ENCODE data around the gene RUVBL1.
A peak's percentile ranks its signal among the peaks of the same experiment; 100 is the strongest.
"Not testable (repeated sequence)": the region's sequence is repeated elsewhere in the genome, so short reads cannot be mapped to it uniquely, and the experiment has no call there.

Gene RUVBL1

DNA sequence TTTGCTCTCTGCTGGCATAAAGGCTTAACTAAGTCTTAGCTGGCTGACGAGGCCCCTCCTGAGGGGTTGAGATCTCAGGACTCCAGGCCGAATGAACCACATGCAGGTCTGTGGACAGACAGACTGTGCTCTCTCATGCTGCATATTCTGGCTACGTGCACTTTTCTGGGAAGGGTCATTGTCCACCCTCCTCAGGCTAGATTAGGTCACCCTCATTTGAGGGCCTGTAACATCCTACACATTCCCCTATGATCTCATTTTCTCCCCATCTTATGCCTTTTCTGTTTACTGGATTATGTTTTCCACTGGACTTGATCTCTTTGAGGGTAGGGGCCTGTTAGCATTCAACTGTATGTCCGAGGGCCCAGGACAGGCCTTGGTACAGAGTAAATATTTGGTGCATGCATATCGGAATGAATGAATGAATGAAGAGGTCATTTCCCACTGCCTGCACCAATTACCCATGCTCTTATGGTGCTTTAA, 43.4 kb upstream of the RUVBL1 start:
- no peak overlapping the region for H3K4me3 ChIP-seq (ENCODE audit: control insufficient read depth, low read depth, low read length)
- TF ChIP-seq, protein P1, sequence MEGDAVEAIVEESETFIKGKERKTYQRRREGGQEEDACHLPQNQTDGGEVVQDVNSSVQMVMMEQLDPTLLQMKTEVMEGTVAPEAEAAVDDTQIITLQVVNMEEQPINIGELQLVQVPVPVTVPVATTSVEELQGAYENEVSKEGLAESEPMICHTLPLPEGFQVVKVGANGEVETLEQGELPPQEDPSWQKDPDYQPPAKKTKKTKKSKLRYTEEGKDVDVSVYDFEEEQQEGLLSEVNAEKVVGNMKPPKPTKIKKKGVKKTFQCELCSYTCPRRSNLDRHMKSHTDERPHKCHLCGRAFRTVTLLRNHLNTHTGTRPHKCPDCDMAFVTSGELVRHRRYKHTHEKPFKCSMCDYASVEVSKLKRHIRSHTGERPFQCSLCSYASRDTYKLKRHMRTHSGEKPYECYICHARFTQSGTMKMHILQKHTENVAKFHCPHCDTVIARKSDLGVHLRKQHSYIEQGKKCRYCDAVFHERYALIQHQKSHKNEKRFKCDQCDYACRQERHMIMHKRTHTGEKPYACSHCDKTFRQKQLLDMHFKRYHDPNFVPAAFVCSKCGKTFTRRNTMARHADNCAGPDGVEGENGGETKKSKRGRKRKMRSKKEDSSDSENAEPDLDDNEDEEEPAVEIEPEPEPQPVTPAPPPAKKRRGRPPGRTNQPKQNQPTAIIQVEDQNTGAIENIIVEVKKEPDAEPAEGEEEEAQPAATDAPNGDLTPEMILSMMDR (IDR thresholded peaks at IDR 0.05; ENCODE audit: control insufficient read depth, insufficient read depth, low read depth, low read length, missing control alignments) = no peak

DNA sequence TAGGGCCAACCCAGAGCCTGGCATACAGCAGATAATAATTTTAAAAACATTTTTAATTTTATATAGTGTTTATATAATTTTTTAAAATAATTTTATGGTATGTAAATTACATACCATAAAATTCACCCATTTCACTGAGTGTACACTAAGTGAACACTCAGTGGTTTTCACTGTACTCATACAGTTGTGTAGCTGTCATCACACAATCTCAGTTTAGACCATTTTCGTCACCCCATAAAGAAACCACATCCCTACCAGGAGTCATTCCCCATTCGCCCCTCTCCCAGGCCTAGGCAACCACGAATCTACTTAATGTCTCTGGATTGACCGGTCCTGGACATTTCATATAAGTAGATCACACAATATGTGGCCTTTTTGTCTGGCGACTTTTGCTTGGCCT, 39.8 kb upstream of the RUVBL1 start:
- no peak for DNase-seq (ENCODE audit: low read depth)
- TF ChIP-seq, protein P1 (IDR thresholded peaks at IDR 0.05; ENCODE audit: control insufficient read depth, insufficient read depth, low read depth, low read length, missing control alignments) = no peak
- H3K4me3 ChIP-seq (ENCODE audit: control insufficient read depth, low read depth, low read length) = no peak overlapping the region

More for the DNA sequence above, 43.4 kb upstream of the RUVBL1 start:
- DNase-seq (ENCODE audit: low read depth) = no peak

DNA sequence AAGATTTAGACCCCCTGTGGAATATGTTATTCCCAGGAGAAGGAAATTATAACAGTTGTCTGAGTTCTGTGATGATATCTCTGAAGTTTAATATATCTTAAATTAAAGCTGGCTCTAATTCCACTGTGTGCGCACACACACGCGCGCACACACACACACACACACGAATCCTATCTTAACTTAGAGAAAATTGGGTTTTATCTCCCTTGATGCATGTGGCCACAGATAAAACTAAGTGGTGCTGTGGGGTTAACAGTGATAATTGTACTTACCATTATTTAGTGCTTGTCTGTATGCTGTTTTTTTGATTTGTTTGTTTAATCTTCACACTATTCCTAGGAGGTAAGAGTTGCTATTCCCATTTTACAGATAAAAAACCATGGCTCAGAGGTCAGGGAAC, 37.0 kb upstream of the RUVBL1 start:
- DNase-seq (ENCODE audit: low read depth) = no peak
- TF ChIP-seq, protein P1 (IDR thresholded peaks at IDR 0.05; ENCODE audit: control insufficient read depth, insufficient read depth, low read depth, low read length, missing control alignments) = no peak

DNA sequence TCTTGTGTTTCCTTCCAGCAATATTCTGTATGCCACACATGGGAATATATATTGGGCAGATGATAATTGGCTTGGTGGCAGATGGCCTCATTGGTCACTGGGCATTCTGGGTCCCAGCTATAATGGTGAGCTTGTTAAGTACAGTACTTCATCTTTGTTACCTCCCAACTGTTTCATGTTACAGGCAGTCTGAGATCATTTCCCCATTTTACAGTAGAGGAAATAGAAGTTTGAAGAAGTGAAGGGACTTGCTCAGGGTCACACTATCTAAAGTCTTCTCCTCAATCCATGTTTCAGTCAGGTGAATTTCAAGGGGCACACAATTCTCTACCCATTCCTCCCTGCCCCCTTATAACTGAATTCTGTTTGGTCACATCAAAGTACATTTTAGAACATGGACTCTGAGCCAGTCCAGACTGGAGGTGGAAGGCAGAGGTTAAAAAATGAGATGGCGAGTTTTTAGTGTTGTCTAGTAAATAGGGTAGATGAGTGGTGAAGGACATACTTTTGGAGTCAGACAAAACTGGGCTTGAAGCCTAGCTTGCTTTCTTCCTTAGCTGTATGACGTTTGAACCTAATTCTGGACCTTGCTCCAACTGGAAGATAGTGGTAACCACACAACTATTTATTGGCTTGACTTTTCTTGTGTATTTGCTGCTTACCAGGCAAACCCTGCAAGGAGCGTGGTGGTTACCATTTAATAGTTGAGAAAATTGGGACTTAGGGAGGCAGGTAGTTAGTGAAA, 32.2 kb upstream of the RUVBL1 start:
- TF ChIP-seq, protein P1 (IDR thresholded peaks at IDR 0.05; ENCODE audit: control insufficient read depth, insufficient read depth, low read depth, low read length, missing control alignments) = no peak
- DNase-seq (ENCODE audit: low read depth) = no peak
- no peak overlapping the region for H3K4me3 ChIP-seq (ENCODE audit: control insufficient read depth, low read depth, low read length)

More for the DNA sequence above, 37.0 kb upstream of the RUVBL1 start:
- no peak overlapping the region for H3K4me3 ChIP-seq (ENCODE audit: control insufficient read depth, low read depth, low read length)

DNA sequence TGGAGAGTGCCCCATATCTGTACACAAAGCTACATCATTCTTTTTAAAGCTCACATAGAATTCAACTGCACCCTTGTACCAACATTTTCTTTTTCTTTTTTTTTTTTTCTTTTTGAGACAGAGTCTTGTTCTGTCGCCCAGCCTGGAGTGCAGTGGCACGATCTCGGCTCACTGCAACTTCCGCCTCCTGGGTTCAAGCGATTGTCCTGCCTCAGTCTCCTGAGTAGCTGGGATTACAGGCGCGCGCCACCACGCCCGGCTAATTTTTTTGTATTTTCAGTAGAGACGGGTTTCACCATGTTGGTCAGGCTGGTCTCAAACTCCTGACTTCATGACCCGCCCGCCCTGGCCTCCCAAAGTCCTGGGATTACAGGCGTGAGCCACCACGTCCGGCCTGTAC, 30.7 kb upstream of the RUVBL1 start:
- DNase-seq (ENCODE audit: low read depth) = not testable (repeated sequence)
- H3K4me3 ChIP-seq (ENCODE audit: control insufficient read depth, low read depth, low read length) = peak overlapping the region; percentile 64

DNA sequence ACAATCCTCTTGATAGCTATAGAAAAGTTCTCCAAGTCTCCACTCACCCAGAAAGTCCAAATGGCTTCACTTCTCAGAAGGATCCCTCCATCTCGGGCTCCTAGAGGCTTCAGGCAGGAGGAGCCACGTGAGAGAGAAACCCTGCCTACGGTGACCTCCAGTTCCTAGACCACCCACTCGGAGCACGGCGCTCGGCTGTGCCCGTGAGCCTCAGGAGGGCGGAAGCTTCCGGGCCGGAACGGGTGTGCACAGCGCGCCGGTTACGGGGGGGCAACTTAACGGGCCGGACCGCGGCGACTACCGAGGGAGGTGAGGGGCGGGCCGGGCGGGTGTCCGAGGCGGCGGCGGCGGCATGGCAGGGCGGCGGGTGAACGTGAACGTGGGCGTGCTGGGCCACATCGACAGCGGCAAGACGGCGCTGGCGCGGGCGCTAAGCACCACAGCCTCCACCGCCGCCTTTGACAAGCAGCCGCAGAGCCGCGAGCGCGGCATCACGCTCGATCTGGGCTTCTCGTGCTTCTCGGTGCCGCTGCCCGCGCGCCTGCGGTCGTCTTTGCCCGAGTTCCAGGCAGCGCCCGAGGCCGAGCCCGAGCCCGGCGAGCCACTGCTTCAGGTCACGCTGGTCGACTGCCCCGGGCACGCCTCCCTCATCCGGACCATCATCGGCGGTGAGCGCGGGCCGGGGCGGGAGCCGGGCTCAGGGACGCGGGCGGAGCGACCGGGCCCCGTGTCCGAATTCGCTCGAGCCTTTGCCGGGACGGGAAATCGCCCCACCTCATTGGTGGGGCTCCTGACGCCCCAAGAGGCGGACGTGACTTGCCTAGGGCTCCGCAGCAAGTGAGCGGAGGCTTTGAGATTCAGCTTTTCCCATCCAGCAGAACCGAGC, 29.8 kb upstream of the RUVBL1 start, which contains the start of gene EEFSEC:
Gene EEFSEC, plus strand, starts transcription at position 326 of the 886 bp plus-strand sequence. Its CDS starts 27 bp downstream, at position 353.
- TF ChIP-seq, protein P1 (IDR thresholded peaks at IDR 0.05; ENCODE audit: control insufficient read depth, insufficient read depth, low read depth, low read length, missing control alignments) = no peak
- peak; percentile 31 for DNase-seq (ENCODE audit: low read depth)
- H3K4me3 ChIP-seq (ENCODE audit: control insufficient read depth, low read depth, low read length) = peak within 1 kb of the TSS; percentile 64
